Liver (tissue), 9 donors: ENCODE results near the gene SMIM36. TPM values are rescaled to one million over a fixed set of nuclear protein-coding genes. Genes with fewer than 3 reads are reported as not detected.
"Not testable (repeated sequence)": the region's sequence is repeated elsewhere in the genome, so short reads cannot be mapped to it uniquely, and the experiment has no call there.

Experiments
- DNase-seq: peaks from one replicate; pipeline ENCODE4 v3.0.0-alpha.2; 2017; ENCODE audit warnings: low spot score
- H3K27ac ChIP-seq, 2 donors: one replicate each; pipeline ENCODE4 v1.7.0; 2013; ENCODE audit warnings: inconsistent platforms in 2 of 2, low read length in 2 of 2, control low read depth in 1 of 2, low read depth in 1 of 2, mild to moderate bottlenecking in 1 of 2
- H3K27me3 ChIP-seq, 4 donors: one replicate each; pipeline versions ENCODE4 v1.6.1 to v1.7.0; 2013; ENCODE audit warnings: low read length in 3 of 4, inconsistent platforms in 1 of 4, mild to moderate bottlenecking in 1 of 4, moderate library complexity in 1 of 4; ENCODE audit not compliant: control insufficient read depth in 4 of 4, insufficient read depth in 4 of 4
- H3K36me3 ChIP-seq, 4 donors: one replicate each; pipeline versions ENCODE4 v1.6.1 to v1.7.0; 2013; ENCODE audit warnings: low read length in 3 of 4, mild to moderate bottlenecking in 3 of 4, low read depth in 1 of 4, moderate library complexity in 1 of 4; ENCODE audit not compliant: control insufficient read depth in 4 of 4, insufficient read depth in 3 of 4
- H3K4me1 ChIP-seq, 4 donors: one replicate each; pipeline versions ENCODE4 v1.6.1 to v1.7.0; 2013; ENCODE audit warnings: low read length in 3 of 4, mild to moderate bottlenecking in 3 of 4, moderate library complexity in 1 of 4; ENCODE audit not compliant: control insufficient read depth in 4 of 4, insufficient read depth in 4 of 4
- H3K4me3 ChIP-seq, 3 donors: one replicate each; pipeline versions ENCODE4 v1.6.1 to v1.7.0; 2013; ENCODE audit warnings: low read length in 3 of 3, control low read depth in 1 of 3, low read depth in 1 of 3, mild to moderate bottlenecking in 1 of 3
- H3K9ac ChIP-seq, 2 donors: one replicate each; pipeline ENCODE4 v1.7.0; 2013; ENCODE audit warnings: low read length in 2 of 2, mild to moderate bottlenecking in 2 of 2, moderate library complexity in 2 of 2, control low read depth in 1 of 2, low read depth in 1 of 2
- H3K9me3 ChIP-seq, 4 donors: one replicate each; pipeline versions ENCODE4 v1.6.1 to v1.7.0; 2013; ENCODE audit warnings: low read length in 3 of 4; ENCODE audit not compliant: control insufficient read depth in 4 of 4
- FOXA1 ChIP-seq: IDR thresholded peaks from 2 replicates; pipeline ENCODE4 v1.6.1; 2016; ENCODE audit warnings: antibody characterized with exemption
- FOXA2 ChIP-seq: IDR thresholded peaks from 2 replicates; pipeline ENCODE4 v1.6.1; 2016; ENCODE audit warnings: antibody characterized with exemption
- HNF4A ChIP-seq, 2 donors: conservative IDR thresholded peaks; 2 replicates each; pipeline ENCODE4 v1.6.1; 2016; ENCODE audit warnings: antibody characterized with exemption in 2 of 2, mild to moderate bottlenecking in 2 of 2
- HNF4G ChIP-seq: IDR thresholded peaks from 2 replicates; pipeline ENCODE4 v1.6.1; 2016; ENCODE audit warnings: antibody characterized with exemption
- JUND ChIP-seq, 2 donors: IDR thresholded peaks; 2 replicates each; pipeline ENCODE4 v1.6.1; 2016; ENCODE audit warnings: antibody characterized with exemption in 2 of 2
- RAD21 ChIP-seq, 2 donors: IDR thresholded peaks; 2 replicates each; pipeline ENCODE4 v1.6.1; 2016; ENCODE audit warnings: antibody characterized with exemption in 2 of 2, mild to moderate bottlenecking in 2 of 2
- TAF1 ChIP-seq: conservative IDR thresholded peaks from 2 replicates; pipeline ENCODE4 v1.6.1; 2016; ENCODE audit warnings: antibody characterized with exemption, mild to moderate bottlenecking
- YY1 ChIP-seq: IDR thresholded peaks from 2 replicates; pipeline ENCODE4 v1.6.1; 2016; ENCODE audit warnings: antibody characterized with exemption, mild to moderate bottlenecking
- WGBS: extraction: QIAGEN DNeasy Blood & Tissue Kit; methylation state at CpG from one replicate; pipeline ENCODE4 v1.1.7; 2013; 5-methylcytosine and 5-hydroxymethylcytosine counted together
- polyA plus RNA-seq, 2 donors: library from polyadenylated mRNA; stranded (reverse) in 1 of 2; unstranded in 1 of 2; fragments of 200-250 nt in 1 of 2; fragments of >200 nt in 1 of 2; fragmentation: Nextera tagmentation in 1 of 2; extraction: Ambion mirVana in 1 of 2; gene quantifications; one replicate each; pipeline versions ENCODE4 v1.2.1 to v1.2.3, GENCODE V29; 2013 to 2015
- total RNA-seq, 2 donors: library from RNA; depleted of rRNA; stranded (reverse); fragments of >200 nt; gene quantifications; one replicate each; pipeline ENCODE4 v1.2.3, GENCODE V29; 2014
- TF ChIP-seq, protein P1 (sequence below): IDR thresholded peaks from 2 replicates; pipeline ENCODE4 v1.6.1; 2016; ENCODE audit warnings: antibody characterized with exemption
- TF ChIP-seq, protein P2 (sequence below): IDR thresholded peaks from 2 replicates; pipeline ENCODE4 v1.6.1; 2016; ENCODE audit warnings: antibody characterized with exemption
- TF ChIP-seq, protein P3 (sequence below): fragments of 150-350 bp; IDR thresholded peaks from 2 replicates; pipeline ENCODE4 v1.5.1; 2017; ENCODE audit warnings: improper control_type of control experiment, low read depth, low read length; ENCODE audit not compliant: missing input control
- TF ChIP-seq, protein P4 (sequence below): IDR thresholded peaks from 2 replicates; pipeline ENCODE4 v1.6.1; 2016; ENCODE audit warnings: antibody characterized with exemption
- donor health status: healthy.
- donor health status: healthy.
- donor health status: healthy.
- donor health status: healthy.
- donor health status: healthy.

The SMIM36 gene
- total and polyA plus RNA-seq, 4 donors, result not detected

DNA sequence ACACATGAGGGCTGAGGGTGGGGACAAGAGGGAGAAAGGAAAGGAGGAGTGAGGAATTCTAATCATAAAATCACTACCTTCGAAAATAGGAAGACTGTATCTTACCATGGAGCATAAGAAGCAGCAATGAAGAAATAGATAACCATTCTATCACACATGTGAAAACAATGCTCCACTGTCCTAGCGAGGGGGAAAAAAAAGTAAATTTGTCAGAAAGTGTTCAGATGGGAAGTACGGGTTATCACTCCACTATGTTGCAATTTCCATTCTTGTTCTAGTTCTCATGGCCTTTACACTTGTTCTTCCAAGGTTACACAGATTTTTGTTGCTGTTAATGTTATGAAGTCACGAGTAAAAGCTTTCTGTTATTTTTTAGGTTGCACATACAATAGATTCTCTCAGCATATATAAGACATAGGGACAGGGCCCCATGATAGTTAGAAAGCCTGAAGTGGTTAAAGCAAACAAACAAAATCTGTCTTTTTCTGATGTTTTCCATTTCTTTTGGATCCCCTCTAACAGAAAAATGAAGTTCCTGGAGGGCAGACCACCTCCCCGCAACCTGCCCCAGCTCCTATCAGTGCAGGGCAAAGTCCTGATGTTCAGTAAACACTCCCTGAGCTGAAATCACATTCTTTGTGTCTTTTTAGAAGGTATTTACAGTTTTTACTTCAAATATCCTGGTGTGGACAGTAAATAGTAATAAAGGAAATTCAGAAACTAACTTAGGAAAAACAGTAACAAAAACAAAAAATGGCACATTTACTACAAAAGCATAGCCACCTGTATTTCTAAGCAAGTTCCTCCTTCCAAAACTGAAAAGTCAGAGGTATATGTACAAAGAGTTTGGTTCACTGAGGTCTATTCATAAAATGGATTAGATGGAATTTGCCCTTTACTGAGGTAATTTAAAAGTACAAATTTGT is 103.3 kb downstream of the SMIM36 start (continued):
- peak; percentile 76 to 80 for TF ChIP-seq HNF4A (conservative IDR thresholded peaks at IDR 0.05)
- TF ChIP-seq HNF4G, result peak; percentile 34
- peak; percentile 18 for TF ChIP-seq FOXA1
- TF ChIP-seq, protein P1, sequence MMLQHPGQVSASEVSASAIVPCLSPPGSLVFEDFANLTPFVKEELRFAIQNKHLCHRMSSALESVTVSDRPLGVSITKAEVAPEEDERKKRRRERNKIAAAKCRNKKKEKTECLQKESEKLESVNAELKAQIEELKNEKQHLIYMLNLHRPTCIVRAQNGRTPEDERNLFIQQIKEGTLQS, result no peak
- TF ChIP-seq, protein P2, sequence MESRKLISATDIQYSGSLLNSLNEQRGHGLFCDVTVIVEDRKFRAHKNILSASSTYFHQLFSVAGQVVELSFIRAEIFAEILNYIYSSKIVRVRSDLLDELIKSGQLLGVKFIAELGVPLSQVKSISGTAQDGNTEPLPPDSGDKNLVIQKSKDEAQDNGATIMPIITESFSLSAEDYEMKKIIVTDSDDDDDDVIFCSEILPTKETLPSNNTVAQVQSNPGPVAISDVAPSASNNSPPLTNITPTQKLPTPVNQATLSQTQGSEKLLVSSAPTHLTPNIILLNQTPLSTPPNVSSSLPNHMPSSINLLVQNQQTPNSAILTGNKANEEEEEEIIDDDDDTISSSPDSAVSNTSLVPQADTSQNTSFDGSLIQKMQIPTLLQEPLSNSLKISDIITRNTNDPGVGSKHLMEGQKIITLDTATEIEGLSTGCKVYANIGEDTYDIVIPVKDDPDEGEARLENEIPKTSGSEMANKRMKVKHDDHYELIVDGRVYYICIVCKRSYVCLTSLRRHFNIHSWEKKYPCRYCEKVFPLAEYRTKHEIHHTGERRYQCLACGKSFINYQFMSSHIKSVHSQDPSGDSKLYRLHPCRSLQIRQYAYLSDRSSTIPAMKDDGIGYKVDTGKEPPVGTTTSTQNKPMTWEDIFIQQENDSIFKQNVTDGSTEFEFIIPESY, result no peak

DNA sequence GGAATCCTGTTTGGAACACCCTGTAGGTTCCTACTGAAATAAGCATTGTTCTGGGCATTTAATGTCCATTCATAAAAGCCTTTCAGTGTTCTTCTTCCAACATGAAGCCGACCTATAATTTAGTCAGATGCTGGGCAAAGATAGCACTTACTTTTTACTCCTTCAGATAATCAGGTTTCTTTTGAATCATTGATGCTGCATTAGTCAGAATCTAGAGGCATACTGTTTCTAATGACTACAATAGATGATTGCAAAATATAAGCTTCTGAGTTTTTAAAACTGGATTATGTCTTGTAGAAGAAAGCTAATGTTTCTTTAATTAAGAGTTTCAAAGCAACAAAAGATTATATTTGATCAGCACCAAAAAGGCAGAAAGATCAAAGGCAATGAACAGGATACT is 105.7 kb downstream of the SMIM36 start:
- no peak for TF ChIP-seq YY1
- no peak overlapping the region for H3K4me3 ChIP-seq
- H3K9ac ChIP-seq, result no peak overlapping the region
- H3K27ac ChIP-seq, result no peak overlapping the region
- WGBS, result 97% methylated on average over 1 of the region's 1 CpG
- H3K36me3 ChIP-seq, result peaks cover 0 to 14% (median 6%) of the 10 kb centered on the region in 4 donors
- H3K27me3 ChIP-seq, result no peaks in the 10 kb centered on the region
- H3K9me3 ChIP-seq, result no peaks in the 10 kb centered on the region
- DNase-seq, result no peak
- peaks cover 4 to 21% (median 16%) of the 10 kb centered on the region in 4 donors for H3K4me1 ChIP-seq

DNA sequence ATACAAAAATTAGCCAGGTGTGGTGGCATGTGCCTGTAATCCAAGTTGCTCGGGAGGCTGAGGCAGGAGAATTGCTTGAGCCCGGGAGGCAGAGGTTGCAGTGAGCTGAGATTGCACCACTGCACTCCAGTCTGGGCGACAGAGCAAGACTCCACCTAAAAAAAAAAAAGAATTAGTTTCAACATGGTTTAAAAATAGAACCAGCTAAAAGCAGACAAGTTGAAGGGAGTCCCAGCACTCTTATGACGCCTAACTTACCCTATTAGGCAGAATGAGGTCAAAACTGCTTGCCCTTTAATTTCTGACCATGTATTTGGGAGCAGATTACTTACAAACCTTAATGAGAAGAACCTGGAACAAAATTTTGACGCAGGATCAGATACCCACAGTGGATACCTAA is 107.1 kb downstream of the SMIM36 start:
- not testable (repeated sequence) for H3K9me3 ChIP-seq, H3K4me3 ChIP-seq, H3K9ac ChIP-seq, H3K36me3 ChIP-seq, H3K27me3 ChIP-seq, DNase-seq, H3K27ac ChIP-seq
- H3K4me1 ChIP-seq, result peaks cover 4 to 16% (median 12%) of the 10 kb centered on the region in 4 donors
- WGBS, result 93% methylated on average over 5 of the region's 5 CpGs

DNA sequence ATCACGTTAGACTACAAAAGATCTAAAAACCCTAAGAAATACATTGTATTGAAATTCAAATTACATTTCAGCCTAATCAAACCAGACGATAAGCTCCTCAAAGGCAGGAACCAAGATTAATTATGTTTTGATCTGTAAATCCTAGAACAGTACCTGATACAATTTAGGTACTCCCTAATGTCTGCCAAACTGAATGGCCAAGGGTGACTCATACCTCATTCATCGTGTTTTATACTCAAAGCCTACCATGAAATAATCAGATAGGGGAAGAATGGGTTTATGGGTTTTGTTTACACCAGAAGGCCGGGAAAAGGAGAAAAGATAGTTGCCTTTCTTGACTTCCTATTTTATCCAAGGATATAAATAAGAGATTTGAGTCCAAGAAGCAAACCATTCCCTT is 108.9 kb downstream of the SMIM36 start:
- Histone ChIP-seq H3K27ac (no peak overlapping the region), H3K9ac (no peak overlapping the region), H3K36me3 (peaks cover 0 to 5% (median 4%) of the 10 kb centered on the region in 4 donors), H3K4me1 (peaks cover 0 to 2% (median under 1%) of the 10 kb centered on the region in 4 donors), H3K9me3 (no peaks in the 10 kb centered on the region), H3K4me3 (no peak overlapping the region), H3K27me3 (no peaks in the 10 kb centered on the region)
- no peak for TF ChIP-seq TAF1
- TF ChIP-seq, protein P3, sequence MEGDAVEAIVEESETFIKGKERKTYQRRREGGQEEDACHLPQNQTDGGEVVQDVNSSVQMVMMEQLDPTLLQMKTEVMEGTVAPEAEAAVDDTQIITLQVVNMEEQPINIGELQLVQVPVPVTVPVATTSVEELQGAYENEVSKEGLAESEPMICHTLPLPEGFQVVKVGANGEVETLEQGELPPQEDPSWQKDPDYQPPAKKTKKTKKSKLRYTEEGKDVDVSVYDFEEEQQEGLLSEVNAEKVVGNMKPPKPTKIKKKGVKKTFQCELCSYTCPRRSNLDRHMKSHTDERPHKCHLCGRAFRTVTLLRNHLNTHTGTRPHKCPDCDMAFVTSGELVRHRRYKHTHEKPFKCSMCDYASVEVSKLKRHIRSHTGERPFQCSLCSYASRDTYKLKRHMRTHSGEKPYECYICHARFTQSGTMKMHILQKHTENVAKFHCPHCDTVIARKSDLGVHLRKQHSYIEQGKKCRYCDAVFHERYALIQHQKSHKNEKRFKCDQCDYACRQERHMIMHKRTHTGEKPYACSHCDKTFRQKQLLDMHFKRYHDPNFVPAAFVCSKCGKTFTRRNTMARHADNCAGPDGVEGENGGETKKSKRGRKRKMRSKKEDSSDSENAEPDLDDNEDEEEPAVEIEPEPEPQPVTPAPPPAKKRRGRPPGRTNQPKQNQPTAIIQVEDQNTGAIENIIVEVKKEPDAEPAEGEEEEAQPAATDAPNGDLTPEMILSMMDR, result no peak
- TF ChIP-seq HNF4G, result no peak
- TF ChIP-seq, protein P4, sequence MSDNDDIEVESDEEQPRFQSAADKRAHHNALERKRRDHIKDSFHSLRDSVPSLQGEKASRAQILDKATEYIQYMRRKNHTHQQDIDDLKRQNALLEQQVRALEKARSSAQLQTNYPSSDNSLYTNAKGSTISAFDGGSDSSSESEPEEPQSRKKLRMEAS, result no peak
- TF ChIP-seq JUND (IDR thresholded peaks at IDR 0.05), result no peak
- no peak for TF ChIP-seq RAD21 (IDR thresholded peaks at IDR 0.05)
- TF ChIP-seq FOXA2, result no peak
- 86% methylated on average over 4 of the region's 4 CpGs for WGBS
- no peak for DNase-seq
